ENCODE results near the gene GP1BB. TPM values are rescaled to one million over a fixed set of nuclear protein-coding genes. Genes with fewer than 3 reads are reported as not detected.

GP1BB gene
- total RNA-seq, 3 donors from 2014 or later (not counting 1 experiment from before 2014, with no cell fraction given), result 0.39 to 7.8 (median 4.2) TPM

- 83% methylated on average over 20 of the region's 21 CpGs for WGBS (ENCODE audit: insufficient coverage)
- TF ChIP-seq CTCF (IDR thresholded peaks at IDR 0.05), result no peak
These were observed 12.5 kb downstream of the GP1BB start for GRCh38 chr22:19735665-19736510.

GRCh38 chr22:19737846-19738663 is 14.7 kb downstream of the GP1BB start:
- H3K27ac Mint-ChIP-seq, result no peak overlapping the region
- Histone ChIP-seq H3K27ac (ENCODE audit: low read length) (no peak overlapping the region), H3K9me3 (ENCODE audit: control insufficient read depth, insufficient read depth, low read length) (no peaks in the 10 kb centered on the region), H3K36me3 (ENCODE audit: control insufficient read depth, insufficient read depth, low read length) (no peaks in the 10 kb centered on the region), H3K4me1 (ENCODE audit: control insufficient read depth, insufficient read depth, low read length) (no peaks in the 10 kb centered on the region), H3K27me3 (ENCODE audit: control insufficient read depth, insufficient read depth, low read length) (no peaks in the 10 kb centered on the region), H3K4me3 (ENCODE audit: low read length) (no peak overlapping the region)
- no peak for ATAC-seq
- peaks cover 0 to 3% of the 10 kb centered on the region in 2 donors for H3K27me3 Mint-ChIP-seq (ENCODE audit: low read depth in 2 of 2)
- WGBS (ENCODE audit: insufficient coverage), result 91% methylated on average over 13 of the region's 17 CpGs
- H3K36me3 Mint-ChIP-seq, result no peaks in the 10 kb centered on the region
- intact Hi-C loops (cut with micrococcal nuclease), result no loop called here
- no peaks in the 10 kb centered on the region for H3K9me3 Mint-ChIP-seq
- no peaks in the 10 kb centered on the region for H3K4me1 Mint-ChIP-seq
- no peak for TF ChIP-seq CTCF (IDR thresholded peaks at IDR 0.05)
- H3K4me3 Mint-ChIP-seq, result no peak overlapping the region
- DNase-seq, result no peak

More at GRCh38 chr22:19735665-19736510, 12.5 kb downstream of the GP1BB start:
- no peak for ATAC-seq
- Mint-ChIP-seq H3K9me3 (no peaks in the 10 kb centered on the region), H3K27me3 (ENCODE audit: low read depth in 2 of 2) (peaks cover 0 to 6% of the 10 kb centered on the region in 2 donors), H3K27ac (no peak overlapping the region), H3K4me1 (peaks cover 0 to under 1% of the 10 kb centered on the region in 2 donors), H3K36me3 (no peaks in the 10 kb centered on the region), H3K4me3 (no peak overlapping the region)
- Histone ChIP-seq H3K4me1 (ENCODE audit: control insufficient read depth, insufficient read depth, low read length) (peaks cover 4% of the 10 kb centered on the region), H3K27me3 (ENCODE audit: control insufficient read depth, insufficient read depth, low read length) (peaks cover 2% of the 10 kb centered on the region), H3K36me3 (ENCODE audit: control insufficient read depth, insufficient read depth, low read length) (no peaks in the 10 kb centered on the region), H3K4me3 (ENCODE audit: low read length) (no peak overlapping the region), H3K27ac (ENCODE audit: low read length) (no peak overlapping the region), H3K9me3 (ENCODE audit: control insufficient read depth, insufficient read depth, low read length) (no peaks in the 10 kb centered on the region)
- DNase-seq, result no peak
- intact Hi-C loops (cut with micrococcal nuclease), result no loop called here

- no peak overlapping the region for H3K4me3 ChIP-seq (ENCODE audit: low read length)
- Mint-ChIP-seq H3K36me3 (no peaks in the 10 kb centered on the region), H3K4me3 (no peak overlapping the region), H3K27ac (no peak overlapping the region), H3K27me3 (ENCODE audit: low read depth in 2 of 2) (peaks cover 0 to 3% of the 10 kb centered on the region in 2 donors), H3K9me3 (no peaks in the 10 kb centered on the region), H3K4me1 (no peaks in the 10 kb centered on the region)
- H3K36me3 ChIP-seq (ENCODE audit: control insufficient read depth, insufficient read depth, low read length), result no peaks in the 10 kb centered on the region
- intact Hi-C loops (cut with micrococcal nuclease), result no loop called here
- no peaks in the 10 kb centered on the region for H3K27me3 ChIP-seq (ENCODE audit: control insufficient read depth, insufficient read depth, low read length)
- H3K4me1 ChIP-seq (ENCODE audit: control insufficient read depth, insufficient read depth, low read length), result no peaks in the 10 kb centered on the region
- 81% methylated on average over 30 of the region's 31 CpGs for WGBS (ENCODE audit: insufficient coverage)
- ATAC-seq, result no peak
- H3K27ac ChIP-seq (ENCODE audit: low read length), result no peak overlapping the region
- DNase-seq, result no peak
- no peaks in the 10 kb centered on the region for H3K9me3 ChIP-seq (ENCODE audit: control insufficient read depth, insufficient read depth, low read length)
- TF ChIP-seq CTCF (IDR thresholded peaks at IDR 0.05), result no peak
These were observed 15.5 kb downstream of the GP1BB start for GRCh38 chr22:19738664-19739447.
